ENCODE results near the gene ARRDC2.
"Not testable (repeated sequence)": the region's sequence is repeated elsewhere in the genome, so short reads cannot be mapped to it uniquely, and the experiment has no call there.

ARRDC2 gene

GRCh38 chr19:18017275-18018083, 9.5 kb downstream of the ARRDC2 start:
- DNase-seq: no peak

GRCh38 chr19:18020212-18021085, 12.5 kb downstream of the ARRDC2 start:
- DNase-seq: no peak

- peak; percentile 86 for DNase-seq
These were observed 13.3 kb downstream of the ARRDC2 start for GRCh38 chr19:18021121-18021755.

GRCh38 chr19:18023622-18024251, 15.8 kb downstream of the ARRDC2 start:
- peak; percentile 95 for DNase-seq

- DNase-seq: no peak
These were observed 19.2 kb downstream of the ARRDC2 start for GRCh38 chr19:18027151-18027550.

- DNase-seq: no peak
These were observed 21.8 kb downstream of the ARRDC2 start for GRCh38 chr19:18029617-18030338.

GRCh38 chr19:18031401-18031800, 23.4 kb downstream of the ARRDC2 start:
- not testable (repeated sequence) for DNase-seq

- not testable (repeated sequence) for DNase-seq
These were observed 24.1 kb downstream of the ARRDC2 start for GRCh38 chr19:18032102-18032501.

GRCh38 chr19:18041054-18041453, 33.1 kb downstream of the ARRDC2 start:
- DNase-seq: no peak

- DNase-seq: no peak
These were observed 35.7 kb downstream of the ARRDC2 start for GRCh38 chr19:18043676-18044075.

GRCh38 chr19:18044825-18045304, 36.9 kb downstream of the ARRDC2 start:
- DNase-seq: peak; percentile 88

- no peak for DNase-seq
These were observed 37.5 kb downstream of the ARRDC2 start for GRCh38 chr19:18045307-18046050.

GRCh38 chr19:18046059-18046718, 38.2 kb downstream of the ARRDC2 start:
- DNase-seq: no peak

- DNase-seq: no peak
These were observed 41.4 kb downstream of the ARRDC2 start for GRCh38 chr19:18049385-18049784.

GRCh38 chr19:18051887-18052286, 43.9 kb downstream of the ARRDC2 start:
- DNase-seq: no peak

- no peak for DNase-seq
These were observed 45.7 kb downstream of the ARRDC2 start for GRCh38 chr19:18053576-18054219.

GRCh38 chr19:18055967-18056366, 48.0 kb downstream of the ARRDC2 start:
- no peak for DNase-seq

GRCh38 chr19:18057557-18057956, 49.6 kb downstream of the ARRDC2 start:
- no peak for DNase-seq

- DNase-seq: peak; percentile 80
These were observed 50.4 kb downstream of the ARRDC2 start for GRCh38 chr19:18058208-18059009.

Measured in CD4-positive, alpha-beta T cell treated with Interleukin-15 for 1 hour (primary cell).